ENCODE results near the gene RFC2. TPM values are rescaled to one million over a fixed set of nuclear protein-coding genes. Genes with fewer than 3 reads are reported as not detected.

The RFC2 gene
- total and polyA plus RNA-seq, 2 experiments from 2014 or later = 23.1 to 33.2 TPM

DNA sequence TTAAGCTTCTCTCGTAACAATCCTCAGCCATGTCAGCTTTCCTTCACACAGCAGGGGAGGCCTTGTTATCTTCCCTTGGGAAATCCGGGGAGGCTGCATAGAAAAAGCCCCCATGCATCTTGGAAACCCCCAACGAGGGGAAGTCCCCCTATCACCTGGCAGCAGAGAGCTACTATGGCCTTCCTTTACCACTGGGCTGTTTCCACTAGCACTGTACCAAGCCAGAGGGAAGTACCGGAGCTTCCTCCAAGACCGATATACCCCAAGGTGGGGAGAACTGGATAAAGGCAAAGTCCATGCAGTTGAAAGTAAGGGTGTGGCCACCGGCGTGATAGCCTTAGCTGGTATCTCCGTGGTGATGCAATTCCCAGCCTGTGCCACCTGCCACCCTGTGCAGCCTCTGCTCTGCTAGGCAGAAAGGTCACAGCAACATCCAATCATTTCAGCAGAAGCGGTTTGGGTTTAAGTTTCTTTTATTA lies 30.6 kb upstream of the RFC2 start:
- DNase-seq = no peak
- Histone ChIP-seq H3K9ac (no peak overlapping the region), H3K4me1 (ENCODE audit: insufficient read depth) (peaks cover 26% of the 10 kb centered on the region), H3K4me2 (ENCODE audit: unreplicated experiment) (no peak overlapping the region), H3K4me3 (no peak overlapping the region), H4K20me1 (ENCODE audit: insufficient read depth) (no peaks in the 10 kb centered on the region), H3K27ac (no peak overlapping the region), H2AFZ (no peak overlapping the region), H3K27me3 (replicated peaks; ENCODE audit: insufficient read depth) (no peaks in the 10 kb centered on the region), H3K36me3 (ENCODE audit: low read depth) (no peaks in the 10 kb centered on the region), H3K9me3 (ENCODE audit: low read depth) (no peaks in the 10 kb centered on the region), H3F3A (ENCODE audit: insufficient read depth) (peaks cover 8% of the 10 kb centered on the region; the same call in 1 of the 2 replicates), H3K79me2 (ENCODE audit: insufficient read depth) (peaks cover 9% of the 10 kb centered on the region), H3K9me2 (ENCODE audit: insufficient read depth) (no peaks in the 10 kb centered on the region)
- WGBS, 2 experiments (ENCODE audit: low coverage in 1 of 2, low lambda C conversion rate in 2 of 2, missing lambda C conversion rate in 2 of 2) = 72 to 73% methylated on average over 9 of the region's 9 CpGs
- in situ Hi-C loops (cut with MboI) = no loop called here
- TF ChIP-seq EZH2phosphoT487 (IDR thresholded peaks at IDR 0.05; ENCODE audit: insufficient read depth, low read depth) = no peak
- no peak for TF ChIP-seq EZH2 (IDR thresholded peaks at IDR 0.05; ENCODE audit: insufficient read depth, poor library complexity, severe bottlenecking)

DNA sequence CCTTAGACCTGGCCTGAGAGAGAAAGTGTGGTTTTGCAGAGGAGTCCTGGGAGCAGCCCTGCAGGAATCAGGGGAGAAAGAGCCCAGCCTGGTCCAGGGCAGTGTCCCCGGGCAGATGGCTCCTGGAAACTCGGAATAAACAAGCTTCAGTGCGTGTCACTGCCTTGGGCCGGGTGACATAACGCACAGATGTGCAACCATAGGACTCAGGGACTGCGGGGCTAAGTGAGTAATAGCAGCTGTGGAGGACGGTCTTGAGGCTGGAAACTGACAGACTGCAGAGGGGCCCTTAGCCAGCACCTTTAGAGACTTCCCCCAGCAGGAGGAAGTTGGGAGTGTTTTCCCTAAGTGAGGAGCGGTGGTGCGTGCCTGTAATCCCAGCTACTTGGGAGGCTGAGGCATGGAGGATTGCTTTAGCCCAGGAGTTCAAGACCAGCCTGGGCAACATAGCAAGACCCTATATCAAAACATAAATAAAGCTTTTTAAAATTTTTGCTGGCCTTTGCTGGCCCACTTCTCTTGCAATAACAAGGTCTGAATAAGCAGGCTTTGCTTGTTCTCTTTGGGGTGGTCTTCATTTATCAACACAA lies 29.8 kb upstream of the RFC2 start:
- Histone ChIP-seq H3K9me2 (ENCODE audit: insufficient read depth) (no peaks in the 10 kb centered on the region), H3K27me3 (replicated peaks; ENCODE audit: insufficient read depth) (no peaks in the 10 kb centered on the region), H3K4me3 (no peak overlapping the region), H3K36me3 (ENCODE audit: low read depth) (no peaks in the 10 kb centered on the region), H3K27ac (no peak overlapping the region), H3K4me1 (ENCODE audit: insufficient read depth) (peaks cover 29% of the 10 kb centered on the region), H3F3A (ENCODE audit: insufficient read depth) (peaks cover 8% of the 10 kb centered on the region; the same call in 1 of the 2 replicates), H3K9ac (no peak overlapping the region), H4K20me1 (ENCODE audit: insufficient read depth) (no peaks in the 10 kb centered on the region), H3K79me2 (ENCODE audit: insufficient read depth) (0 out of 2 replicates have a peak, but pooled peaks cover 4% of the 10 kb centered on the region), H3K9me3 (ENCODE audit: low read depth) (no peaks in the 10 kb centered on the region), H3K4me2 (ENCODE audit: unreplicated experiment) (no peak overlapping the region), H2AFZ (no peak overlapping the region)
- no peak for DNase-seq
- in situ Hi-C loops (cut with MboI) = no loop called here
- 70 to 72% methylated on average over 9 of the region's 9 CpGs for WGBS, 2 experiments (ENCODE audit: low coverage in 1 of 2, low lambda C conversion rate in 2 of 2, missing lambda C conversion rate in 2 of 2)
- TF ChIP-seq EZH2 (IDR thresholded peaks at IDR 0.05; ENCODE audit: insufficient read depth, poor library complexity, severe bottlenecking) = no peak
- no peak for TF ChIP-seq EZH2phosphoT487 (IDR thresholded peaks at IDR 0.05; ENCODE audit: insufficient read depth, low read depth)

GRCh38 chr7:74282748-74283459 lies 28.7 kb upstream of the RFC2 start:
- in situ Hi-C loops (cut with MboI) = no loop called here
- H2AFZ ChIP-seq = no peak overlapping the region
- WGBS, 2 experiments (ENCODE audit: low coverage in 1 of 2, low lambda C conversion rate in 2 of 2, missing lambda C conversion rate in 2 of 2) = 87 to 88% methylated on average over 14 of the region's 14 CpGs
- H3K27me3 ChIP-seq (replicated peaks; ENCODE audit: insufficient read depth) = no peaks in the 10 kb centered on the region
- no peaks in the 10 kb centered on the region for H3K79me2 ChIP-seq (ENCODE audit: insufficient read depth)
- H3K9me2 ChIP-seq (ENCODE audit: insufficient read depth) = no peaks in the 10 kb centered on the region
- H4K20me1 ChIP-seq (ENCODE audit: insufficient read depth) = no peaks in the 10 kb centered on the region
- TF ChIP-seq EZH2 (IDR thresholded peaks at IDR 0.05; ENCODE audit: insufficient read depth, poor library complexity, severe bottlenecking) (no peak), EZH2phosphoT487 (IDR thresholded peaks at IDR 0.05; ENCODE audit: insufficient read depth, low read depth) (no peak)
- H3K9me3 ChIP-seq (ENCODE audit: low read depth) = no peaks in the 10 kb centered on the region
- H3K4me3 ChIP-seq = no peak overlapping the region
- H3K4me1 ChIP-seq (ENCODE audit: insufficient read depth) = peaks cover 22% of the 10 kb centered on the region
- no peak overlapping the region for H3K27ac ChIP-seq
- H3K4me2 ChIP-seq (ENCODE audit: unreplicated experiment) = no peak overlapping the region
- no peaks in the 10 kb centered on the region for H3K36me3 ChIP-seq (ENCODE audit: low read depth)
- H3F3A ChIP-seq (ENCODE audit: insufficient read depth) = peaks cover 8% of the 10 kb centered on the region; the same call in 1 of the 2 replicates
- no peak for DNase-seq
- H3K9ac ChIP-seq = no peak overlapping the region

DNA sequence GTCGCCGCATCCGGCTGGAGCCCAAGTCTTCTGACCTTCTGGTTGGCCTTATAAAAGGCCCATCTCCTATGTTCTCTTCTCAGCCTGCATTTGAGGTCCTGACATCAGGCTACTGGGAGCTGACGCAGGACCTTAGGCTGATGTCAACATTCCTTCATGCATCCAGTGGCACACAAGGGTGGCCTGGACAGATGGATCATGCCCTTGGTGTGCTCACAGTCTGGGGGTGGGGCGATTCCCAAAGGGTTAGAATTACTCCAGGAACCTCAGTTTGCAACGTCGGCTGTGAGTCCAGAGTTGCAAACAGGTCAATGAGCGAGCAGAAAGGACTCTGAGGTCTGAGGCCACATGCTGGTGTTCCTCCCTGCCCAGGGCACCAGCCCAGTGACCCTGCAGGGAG lies 26.8 kb upstream of the RFC2 start:
- 74 to 79% methylated on average over 8 of the region's 8 CpGs for WGBS, 2 experiments (ENCODE audit: low coverage in 1 of 2, low lambda C conversion rate in 2 of 2, missing lambda C conversion rate in 2 of 2)
- Histone ChIP-seq H3K36me3 (ENCODE audit: low read depth) (no peaks in the 10 kb centered on the region), H4K20me1 (ENCODE audit: insufficient read depth) (no peaks in the 10 kb centered on the region), H3K9me3 (ENCODE audit: low read depth) (no peaks in the 10 kb centered on the region), H3K27ac (peak overlapping the region; percentile 96), H3F3A (ENCODE audit: insufficient read depth) (peaks cover 8% of the 10 kb centered on the region; the same call in 1 of the 2 replicates), H3K9ac (peak overlapping the region; percentile 72; the same call in 1 of the 2 replicates), H3K4me2 (ENCODE audit: unreplicated experiment) (no peak overlapping the region), H3K27me3 (replicated peaks; ENCODE audit: insufficient read depth) (no peaks in the 10 kb centered on the region), H3K79me2 (ENCODE audit: insufficient read depth) (no peaks in the 10 kb centered on the region), H3K4me3 (no peak overlapping the region), H3K4me1 (ENCODE audit: insufficient read depth) (peaks cover 22% of the 10 kb centered on the region), H3K9me2 (ENCODE audit: insufficient read depth) (no peaks in the 10 kb centered on the region), H2AFZ (no peak overlapping the region)
- no peak for TF ChIP-seq EZH2phosphoT487 (IDR thresholded peaks at IDR 0.05; ENCODE audit: insufficient read depth, low read depth)
- no peak for TF ChIP-seq EZH2 (IDR thresholded peaks at IDR 0.05; ENCODE audit: insufficient read depth, poor library complexity, severe bottlenecking)
- peak; percentile 43 for DNase-seq
- in situ Hi-C loops (cut with MboI) = no loop called here

Measured in GM23248 (cell line).